Lower leg skin (tissue), 4 donors: ENCODE results near the gene SCFD2. TPM values are rescaled to one million over a fixed set of nuclear protein-coding genes. Genes with fewer than 3 reads are reported as not detected.

Experiments used
- DNase-seq, 2 donors: peaks; one replicate each; pipeline ENCODE4 v3.0.0-alpha.2; 2019; ENCODE audit warnings: low spot score in 2 of 2
- H3K4me3 ChIP-seq: fragments of 200-600 bp; sonication (generic); 2 replicates; pipeline ENCODE4 v1.5.1; 2017; ENCODE audit warnings: mild to moderate bottlenecking, low read depth; ENCODE audit not compliant: poor library complexity, severe bottlenecking
- CTCF ChIP-seq, 3 donors: fragments of 450-650 bp; IDR thresholded peaks; one replicate each; pipeline ENCODE4 v1.5.1; 2016; ENCODE audit warnings: antibody characterized with exemption in 3 of 3, mild to moderate bottlenecking in 3 of 3, moderate library complexity in 2 of 3
- POLR2A ChIP-seq, 2 donors: fragments of 450-650 bp; IDR thresholded peaks; one replicate each; pipeline ENCODE4 v1.6.1; 2016 to 2017; ENCODE audit warnings: antibody characterized with exemption in 2 of 2, mild to moderate bottlenecking in 1 of 2, moderate library complexity in 1 of 2
- WGBS, 2 donors: methylation state at CpG; one replicate each; pipeline ENCODE4 v1.1.5; 2018; 5-methylcytosine and 5-hydroxymethylcytosine counted together
- intact Hi-C: fragments of 100-400 bp; cut with DNase I; formaldehyde crosslinking; loops from one replicate; pipeline ENCODE4 v1.15.0; 2023; ENCODE audit warnings: low total_unique reads
- total RNA-seq, 4 donors: library from RNA; depleted of rRNA; stranded (reverse); fragments of >200 nt; gene quantifications; one replicate each; pipeline ENCODE4 v1.1.0, GENCODE V29; 2016

Gene SCFD2
- total RNA-seq, 4 donors from 2014 or later, result 13.6 to 23.3 (median 19.0) TPM

- intact Hi-C loops, result no loop called here
- no peak overlapping the region for H3K4me3 ChIP-seq
- no peak for DNase-seq
- no peak for TF ChIP-seq POLR2A (IDR thresholded peaks at IDR 0.05)
- no peak for TF ChIP-seq CTCF (IDR thresholded peaks at IDR 0.05)
Observed at GRCh38 chr4:53322696-53323095, 43.2 kb downstream of the SCFD2 start.

- intact Hi-C loops, result no loop called here
- DNase-seq, result no peak
- TF ChIP-seq CTCF (IDR thresholded peaks at IDR 0.05), result no peak
- no peak for TF ChIP-seq POLR2A (IDR thresholded peaks at IDR 0.05)
- WGBS, 2 donors, result 87 to 94% methylated on average over 2 of the region's 2 CpGs
- no peak overlapping the region for H3K4me3 ChIP-seq
Observed at GRCh38 chr4:53321984-53322289, 43.9 kb downstream of the SCFD2 start.

- TF ChIP-seq CTCF (IDR thresholded peaks at IDR 0.05), result no peak
- no peak for TF ChIP-seq POLR2A (IDR thresholded peaks at IDR 0.05)
- intact Hi-C loops, result no loop called here
- WGBS, 2 donors, result 42 to 44% methylated on average over 3 of the region's 3 CpGs
- H3K4me3 ChIP-seq, result no peak overlapping the region
- DNase-seq, result no peak
Observed at GRCh38 chr4:53321151-53321983, 44.5 kb downstream of the SCFD2 start.

GRCh38 chr4:53315300-53315699 lies 50.6 kb downstream of the SCFD2 start:
- intact Hi-C loops, result no loop called here
- H3K4me3 ChIP-seq, result no peak overlapping the region
- TF ChIP-seq CTCF (IDR thresholded peaks at IDR 0.05) (no peak), POLR2A (IDR thresholded peaks at IDR 0.05) (no peak)
- no peak for DNase-seq
- 63 to 67% methylated on average over 1 of the region's 1 CpG for WGBS, 2 donors

GRCh38 chr4:53314252-53314651 lies 51.6 kb downstream of the SCFD2 start:
- 87 to 91% methylated on average over 4 of the region's 4 CpGs for WGBS, 2 donors
- H3K4me3 ChIP-seq, result no peak overlapping the region
- TF ChIP-seq CTCF (IDR thresholded peaks at IDR 0.05), result no peak
- TF ChIP-seq POLR2A (IDR thresholded peaks at IDR 0.05), result no peak
- no peak for DNase-seq
- intact Hi-C loops, result no loop called here

GRCh38 chr4:53313510-53313909 lies 52.4 kb downstream of the SCFD2 start:
- no peak for DNase-seq
- 85 to 92% methylated on average over 3 of the region's 3 CpGs for WGBS, 2 donors
- TF ChIP-seq CTCF (IDR thresholded peaks at IDR 0.05), result no peak
- TF ChIP-seq POLR2A (IDR thresholded peaks at IDR 0.05), result no peak
- H3K4me3 ChIP-seq, result no peak overlapping the region
- intact Hi-C loops, result no loop called here
